ENCODE data around the gene AIMP2. TPM values are rescaled to one million over a fixed set of nuclear protein-coding genes. Genes with fewer than 3 reads are reported as not detected.
"Not testable (repeated sequence)": the region's sequence is repeated elsewhere in the genome, so short reads cannot be mapped to it uniquely, and the experiment has no call there.

The AIMP2 gene
- 39.4 TPM for polyA plus RNA-seq (2013, experiment 1 of 2)
- polyA plus RNA-seq (2013, experiment 2 of 2), result 37.5 TPM

DNA sequence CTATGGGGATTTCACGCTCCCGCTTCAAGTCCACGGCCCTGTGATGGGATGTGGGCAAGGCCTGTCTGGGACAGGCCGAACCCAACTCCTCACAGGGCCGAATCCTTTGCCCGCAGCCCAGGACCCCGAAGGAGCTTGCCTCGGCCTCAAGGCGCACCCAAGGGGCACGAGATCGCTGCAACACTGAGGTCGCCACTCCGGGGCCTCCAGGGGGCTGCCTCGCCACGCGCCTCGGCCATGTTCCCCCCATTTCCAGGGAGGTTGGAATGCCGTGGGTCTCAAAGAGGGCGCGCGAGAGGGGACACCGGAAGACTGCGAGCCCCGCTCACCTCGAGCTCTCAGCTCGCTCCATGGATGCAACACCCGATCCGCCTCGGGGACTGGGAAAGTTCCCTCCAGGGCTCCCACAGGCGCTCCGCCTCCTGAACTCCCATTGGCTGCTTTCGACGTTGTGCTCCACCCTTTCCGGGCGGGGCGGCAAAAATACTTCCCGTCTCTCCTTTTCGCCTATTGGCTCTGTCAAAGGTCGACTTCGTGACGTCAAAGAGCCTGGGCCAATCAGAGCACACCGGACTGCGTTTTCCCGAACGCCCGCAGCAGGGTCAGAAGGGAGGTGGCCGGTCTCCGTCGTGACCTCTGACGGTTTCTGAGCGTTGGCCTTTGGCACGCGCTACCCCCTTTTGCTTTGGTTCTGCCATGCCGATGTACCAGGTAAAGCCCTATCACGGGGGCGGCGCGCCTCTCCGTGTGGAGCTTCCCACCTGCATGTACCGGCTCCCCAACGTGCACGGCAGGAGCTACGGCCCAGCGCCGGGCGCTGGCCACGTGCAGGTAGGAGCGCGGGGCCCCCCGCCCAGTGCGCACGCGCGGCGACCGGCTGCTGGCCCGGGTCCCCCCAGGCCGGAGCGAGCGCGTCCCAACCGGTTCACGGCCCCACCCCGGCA lies at the start of gene AIMP2, which contains the start of gene PMS2:
AIMP2 (plus strand) TSS at position 605 of the 944 bp plus-strand sequence; CDS start at position 697, 92 bp downstream.
PMS2 (minus strand) TSS at position 382 of the 944 bp plus-strand sequence; CDS start at position 352, 30 bp downstream.
- 0% methylated on average over 74 to 79 of the region's 84 CpGs for WGBS, 2 experiments (ENCODE audit: insufficient coverage in 2 of 2)

DNA sequence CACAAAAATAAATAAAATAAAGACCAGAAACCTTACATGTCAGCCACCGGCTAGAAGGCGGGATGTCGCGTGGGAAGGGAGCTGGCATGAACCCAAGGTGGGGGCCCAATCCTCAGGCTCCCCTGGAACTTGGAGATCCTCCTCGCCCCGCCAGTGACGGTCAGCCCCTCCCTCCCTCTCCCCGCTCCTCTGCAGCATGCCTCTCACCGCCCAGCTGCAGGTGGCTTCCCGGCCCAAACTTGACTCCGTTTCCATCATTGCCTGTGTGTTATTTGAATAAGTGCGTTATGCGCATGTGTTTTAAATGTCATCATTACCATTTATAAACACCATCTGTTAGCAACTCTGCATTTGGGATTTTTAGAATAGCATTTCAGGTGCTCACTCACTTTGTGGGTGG lies 45.9 kb upstream of the AIMP2 start:
- not testable (repeated sequence) for H3K4me3 ChIP-seq (ENCODE audit: extremely low read depth, insufficient read depth, low read length, poor library complexity, severe bottlenecking); H3K9me3 ChIP-seq (ENCODE audit: control insufficient read depth, low read length); H3K27ac ChIP-seq (ENCODE audit: low read depth, low read length, severe bottlenecking); H3K4me1 ChIP-seq (ENCODE audit: control insufficient read depth, insufficient read depth, low read length, poor library complexity, severe bottlenecking); H3K36me3 ChIP-seq (ENCODE audit: control insufficient read depth, insufficient read depth, low read length)
- no CpG with 5 or more reads among the region's 13 CpGs for WGBS, 2 experiments (ENCODE audit: insufficient coverage in 2 of 2)

More for the DNA sequence above, at the start of gene AIMP2, which contains the start of gene PMS2:
- H3K9me3 ChIP-seq (ENCODE audit: control insufficient read depth, low read length), result no peaks in the 10 kb centered on the region
- H3K4me3 ChIP-seq (ENCODE audit: extremely low read depth, insufficient read depth, low read length, poor library complexity, severe bottlenecking), result peak within 1 kb of the TSS; percentile 75
- peaks cover 8% of the 10 kb centered on the region for H3K4me1 ChIP-seq (ENCODE audit: control insufficient read depth, insufficient read depth, low read length, poor library complexity, severe bottlenecking)
- H3K27ac ChIP-seq (ENCODE audit: low read depth, low read length, severe bottlenecking), result peak within 1 kb of the TSS; percentile 95
- peaks cover 36% of the 10 kb centered on the region for H3K36me3 ChIP-seq (ENCODE audit: control insufficient read depth, insufficient read depth, low read length)

DNA sequence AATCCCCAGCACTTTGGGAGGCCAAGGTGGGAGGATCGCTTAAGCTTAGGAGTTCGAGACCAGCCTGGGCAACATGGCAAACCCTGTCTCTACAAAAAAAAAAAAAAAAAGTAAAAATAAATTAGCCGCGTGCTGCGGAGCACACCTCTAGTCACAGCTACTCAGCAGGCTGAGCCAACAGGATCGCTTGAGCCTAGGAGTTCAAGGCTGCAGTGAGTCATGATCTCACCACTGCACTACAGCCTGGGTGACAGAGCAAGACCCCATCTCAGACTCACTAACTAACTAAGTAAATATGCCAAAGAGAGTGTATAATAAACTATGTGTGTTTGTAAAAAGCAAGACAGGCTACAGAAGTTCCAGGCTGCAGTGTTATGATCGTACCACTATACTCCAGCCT lies 45.3 kb upstream of the AIMP2 start:
- H3K9me3 ChIP-seq (ENCODE audit: control insufficient read depth, low read length); H3K27ac ChIP-seq (ENCODE audit: low read depth, low read length, severe bottlenecking); H3K4me3 ChIP-seq (ENCODE audit: extremely low read depth, insufficient read depth, low read length, poor library complexity, severe bottlenecking); H3K4me1 ChIP-seq (ENCODE audit: control insufficient read depth, insufficient read depth, low read length, poor library complexity, severe bottlenecking); H3K36me3 ChIP-seq (ENCODE audit: control insufficient read depth, insufficient read depth, low read length): not testable (repeated sequence)
- WGBS, 2 experiments (ENCODE audit: insufficient coverage in 2 of 2), result 80% methylated on average over 1 of the region's 7 CpGs; no CpG with 5 or more reads in 1 of the 2 experiments

DNA sequence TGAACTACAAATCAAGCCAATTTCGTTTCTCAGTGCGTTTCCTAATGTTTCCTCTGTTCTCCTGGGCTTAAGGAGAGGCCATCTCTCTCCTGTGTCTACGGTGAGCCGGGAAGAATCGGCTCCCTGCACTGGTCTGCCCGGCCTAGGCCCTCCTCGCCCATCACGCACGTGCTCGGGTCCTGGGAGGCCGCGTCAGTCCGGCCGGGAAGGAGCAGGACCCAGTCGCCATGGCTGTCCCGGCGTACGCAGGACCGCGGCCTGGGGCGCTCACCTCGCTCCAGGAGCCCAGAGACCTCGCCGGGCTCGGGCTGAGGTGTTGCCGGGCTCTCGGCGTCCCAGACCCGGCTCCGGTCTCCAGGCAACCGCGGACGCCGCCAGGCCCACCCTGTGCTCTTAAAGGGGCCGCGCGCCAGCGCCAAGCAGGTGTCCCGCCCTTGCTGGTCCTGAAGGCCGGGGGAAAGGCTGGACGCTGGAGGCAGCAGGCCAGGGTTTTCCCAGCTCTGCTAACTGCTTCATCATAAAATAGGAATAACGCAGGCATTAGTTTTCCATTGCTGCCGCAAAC lies 38.6 kb upstream of the AIMP2 start, which contains the start of gene RSPH10B:
RSPH10B (minus strand) TSS at position 343 of the 565 bp plus-strand sequence. CDS start 3,573 bp downstream, outside the sequence.
- no CpG with 5 or more reads among the region's 43 CpGs for WGBS, 2 experiments (ENCODE audit: insufficient coverage in 2 of 2)
- H3K36me3 ChIP-seq (ENCODE audit: control insufficient read depth, insufficient read depth, low read length); H3K4me1 ChIP-seq (ENCODE audit: control insufficient read depth, insufficient read depth, low read length, poor library complexity, severe bottlenecking); H3K27ac ChIP-seq (ENCODE audit: low read depth, low read length, severe bottlenecking); H3K4me3 ChIP-seq (ENCODE audit: extremely low read depth, insufficient read depth, low read length, poor library complexity, severe bottlenecking); H3K9me3 ChIP-seq (ENCODE audit: control insufficient read depth, low read length): not testable (repeated sequence)

DNA sequence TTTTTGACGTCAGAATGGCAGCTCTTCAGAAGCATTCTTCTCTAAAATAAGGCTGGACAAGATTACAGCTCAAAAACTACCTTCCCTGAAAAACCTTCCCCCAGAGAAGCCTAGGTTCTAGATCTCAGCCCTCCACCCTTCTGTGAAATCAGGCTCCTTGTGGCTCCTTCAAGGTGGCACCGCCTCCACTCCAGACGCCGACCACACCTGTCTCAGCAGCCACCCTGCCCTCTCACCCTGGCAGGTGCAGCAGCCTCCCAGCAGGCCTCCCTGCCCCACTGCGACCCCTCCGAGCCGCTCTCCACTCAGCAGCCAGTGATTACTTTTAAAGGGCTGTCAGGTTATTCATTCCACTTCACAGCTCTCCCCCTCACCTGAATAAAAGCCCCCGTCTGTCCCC lies 35.5 kb upstream of the AIMP2 start:
- no CpG with 5 or more reads among the region's 8 CpGs for WGBS, 2 experiments (ENCODE audit: insufficient coverage in 2 of 2)
- H3K27ac ChIP-seq (ENCODE audit: low read depth, low read length, severe bottlenecking); H3K4me3 ChIP-seq (ENCODE audit: extremely low read depth, insufficient read depth, low read length, poor library complexity, severe bottlenecking); H3K36me3 ChIP-seq (ENCODE audit: control insufficient read depth, insufficient read depth, low read length); H3K9me3 ChIP-seq (ENCODE audit: control insufficient read depth, low read length); H3K4me1 ChIP-seq (ENCODE audit: control insufficient read depth, insufficient read depth, low read length, poor library complexity, severe bottlenecking): not testable (repeated sequence)

DNA sequence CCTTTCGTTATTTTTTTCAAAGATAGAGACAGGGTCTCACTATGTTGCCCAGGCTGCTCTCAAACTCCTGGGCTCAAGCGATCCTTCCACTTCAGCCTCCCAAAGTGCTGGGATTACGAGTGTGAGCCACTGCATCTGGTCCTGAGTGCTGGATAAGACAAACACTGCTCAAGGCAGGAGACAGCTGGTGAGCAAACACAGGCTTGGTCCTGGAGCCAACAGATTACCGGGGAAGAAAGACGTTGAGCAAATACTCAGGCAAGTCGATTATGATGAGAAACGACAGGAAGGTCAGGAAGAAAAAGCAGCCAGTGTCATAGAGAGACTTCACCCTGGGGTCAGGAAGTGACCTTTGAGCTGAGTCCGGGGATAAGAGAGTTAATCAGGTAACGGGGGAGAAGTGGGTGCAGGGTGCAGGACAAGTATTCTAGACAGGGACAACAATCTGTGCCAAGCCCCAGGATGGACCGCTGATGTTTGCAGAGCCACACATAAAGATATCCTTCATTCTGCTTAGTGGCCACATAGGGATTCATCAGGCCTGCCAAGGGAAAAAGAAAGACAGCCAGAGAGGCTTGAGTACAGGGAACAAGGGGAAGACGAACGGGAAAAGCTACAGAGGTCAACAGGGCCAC lies 29.3 kb upstream of the AIMP2 start:
- not testable (repeated sequence) for H3K9me3 ChIP-seq (ENCODE audit: control insufficient read depth, low read length); H3K4me3 ChIP-seq (ENCODE audit: extremely low read depth, insufficient read depth, low read length, poor library complexity, severe bottlenecking); H3K4me1 ChIP-seq (ENCODE audit: control insufficient read depth, insufficient read depth, low read length, poor library complexity, severe bottlenecking); H3K36me3 ChIP-seq (ENCODE audit: control insufficient read depth, insufficient read depth, low read length); H3K27ac ChIP-seq (ENCODE audit: low read depth, low read length, severe bottlenecking)
- WGBS, 2 experiments (ENCODE audit: insufficient coverage in 2 of 2), result no CpG with 5 or more reads among the region's 12 CpGs

DNA sequence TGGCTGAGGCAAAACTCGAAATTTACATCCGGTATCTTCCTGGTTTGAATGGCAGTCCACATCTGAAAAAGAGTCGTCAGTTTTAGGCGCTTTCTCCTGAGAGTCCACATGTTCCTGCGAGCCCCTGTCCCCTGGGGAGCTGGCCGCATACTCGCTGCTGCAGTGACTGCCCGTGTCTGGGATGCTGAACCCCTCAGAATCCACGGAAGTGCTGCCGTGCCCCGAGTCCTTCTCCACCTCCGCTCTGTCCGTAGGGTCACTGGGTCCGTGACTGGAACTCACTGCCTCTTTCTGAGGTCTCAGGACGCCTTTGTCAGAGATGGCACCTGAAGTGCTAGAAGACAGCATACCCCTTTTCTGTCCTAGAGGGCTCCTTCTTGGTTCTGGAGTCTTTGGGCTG lies 22.0 kb upstream of the AIMP2 start:
- not testable (repeated sequence) for H3K27ac ChIP-seq (ENCODE audit: low read depth, low read length, severe bottlenecking); H3K4me1 ChIP-seq (ENCODE audit: control insufficient read depth, insufficient read depth, low read length, poor library complexity, severe bottlenecking); H3K4me3 ChIP-seq (ENCODE audit: extremely low read depth, insufficient read depth, low read length, poor library complexity, severe bottlenecking); H3K9me3 ChIP-seq (ENCODE audit: control insufficient read depth, low read length)
- WGBS, 2 experiments (ENCODE audit: insufficient coverage in 2 of 2), result 89 to 98% methylated on average over 13 to 15 of the region's 15 CpGs
- peaks cover 38% of the 10 kb centered on the region for H3K36me3 ChIP-seq (ENCODE audit: control insufficient read depth, insufficient read depth, low read length)

DNA sequence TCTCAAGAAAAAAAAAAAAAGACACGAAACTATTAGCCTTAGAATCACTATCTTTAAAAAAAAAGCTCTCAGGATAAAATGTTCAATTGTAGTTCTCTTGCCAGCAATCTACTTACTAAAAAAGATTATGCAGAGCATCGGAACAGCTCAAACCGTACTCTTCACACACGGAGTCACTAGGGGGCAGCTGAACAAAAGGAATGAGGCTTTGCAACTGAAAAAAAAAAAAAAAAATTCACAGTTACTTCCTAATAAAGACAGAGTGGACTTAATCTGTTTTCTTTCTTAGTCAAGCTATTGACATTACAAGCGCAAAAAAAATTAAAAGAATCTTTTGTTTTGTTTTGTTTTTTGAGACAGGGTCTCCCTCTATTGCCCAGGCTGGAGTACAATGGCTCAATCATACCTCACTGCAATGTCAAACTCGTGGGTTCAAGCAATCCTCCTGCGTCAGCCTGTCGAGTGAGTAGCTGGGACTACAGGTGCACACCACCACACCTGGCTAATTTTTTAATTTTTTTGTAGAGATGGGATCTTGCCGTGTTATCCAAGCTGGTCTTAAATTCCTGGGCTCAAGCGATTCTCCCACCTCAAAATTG lies 11.8 kb upstream of the AIMP2 start:
- WGBS, 2 experiments (ENCODE audit: insufficient coverage in 2 of 2), result 70 to 83% methylated on average over 7 of the region's 10 CpGs
- no peak overlapping the region for H3K27ac ChIP-seq (ENCODE audit: low read depth, low read length, severe bottlenecking)
- no peak overlapping the region for H3K4me3 ChIP-seq (ENCODE audit: extremely low read depth, insufficient read depth, low read length, poor library complexity, severe bottlenecking)
- H3K36me3 ChIP-seq (ENCODE audit: control insufficient read depth, insufficient read depth, low read length), result peaks cover 77% of the 10 kb centered on the region
- H3K4me1 ChIP-seq (ENCODE audit: control insufficient read depth, insufficient read depth, low read length, poor library complexity, severe bottlenecking), result no peaks in the 10 kb centered on the region
- H3K9me3 ChIP-seq (ENCODE audit: control insufficient read depth, low read length), result no peaks in the 10 kb centered on the region

DNA sequence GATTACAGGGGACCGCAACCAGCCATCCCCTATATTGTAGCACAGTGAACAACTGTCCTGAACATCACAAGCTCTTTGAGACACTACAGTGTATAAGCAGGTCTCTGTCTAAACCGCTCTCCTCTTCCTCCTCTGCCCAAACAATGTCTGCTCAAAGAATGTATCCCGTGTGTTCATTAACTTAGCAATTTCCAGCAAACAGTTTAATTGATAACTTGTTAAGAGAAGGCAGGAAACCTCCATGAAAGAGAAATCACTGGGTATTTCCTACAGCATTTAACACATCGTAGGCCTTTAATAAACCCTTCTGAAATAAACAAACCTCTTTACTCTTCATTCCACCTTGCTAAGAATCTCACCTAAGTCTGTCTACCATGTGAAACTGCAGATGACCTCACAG lies 1.7 kb upstream of the AIMP2 start:
- H3K27ac ChIP-seq (ENCODE audit: low read depth, low read length, severe bottlenecking), result no peak overlapping the region
- 93 to 97% methylated on average over 2 to 4 of the region's 4 CpGs for WGBS, 2 experiments (ENCODE audit: insufficient coverage in 2 of 2)
- no peak overlapping the region for H3K4me3 ChIP-seq (ENCODE audit: extremely low read depth, insufficient read depth, low read length, poor library complexity, severe bottlenecking)
- peaks cover 8% of the 10 kb centered on the region for H3K4me1 ChIP-seq (ENCODE audit: control insufficient read depth, insufficient read depth, low read length, poor library complexity, severe bottlenecking)
- peaks cover 22% of the 10 kb centered on the region for H3K36me3 ChIP-seq (ENCODE audit: control insufficient read depth, insufficient read depth, low read length)
- no peaks in the 10 kb centered on the region for H3K9me3 ChIP-seq (ENCODE audit: control insufficient read depth, low read length)

DNA sequence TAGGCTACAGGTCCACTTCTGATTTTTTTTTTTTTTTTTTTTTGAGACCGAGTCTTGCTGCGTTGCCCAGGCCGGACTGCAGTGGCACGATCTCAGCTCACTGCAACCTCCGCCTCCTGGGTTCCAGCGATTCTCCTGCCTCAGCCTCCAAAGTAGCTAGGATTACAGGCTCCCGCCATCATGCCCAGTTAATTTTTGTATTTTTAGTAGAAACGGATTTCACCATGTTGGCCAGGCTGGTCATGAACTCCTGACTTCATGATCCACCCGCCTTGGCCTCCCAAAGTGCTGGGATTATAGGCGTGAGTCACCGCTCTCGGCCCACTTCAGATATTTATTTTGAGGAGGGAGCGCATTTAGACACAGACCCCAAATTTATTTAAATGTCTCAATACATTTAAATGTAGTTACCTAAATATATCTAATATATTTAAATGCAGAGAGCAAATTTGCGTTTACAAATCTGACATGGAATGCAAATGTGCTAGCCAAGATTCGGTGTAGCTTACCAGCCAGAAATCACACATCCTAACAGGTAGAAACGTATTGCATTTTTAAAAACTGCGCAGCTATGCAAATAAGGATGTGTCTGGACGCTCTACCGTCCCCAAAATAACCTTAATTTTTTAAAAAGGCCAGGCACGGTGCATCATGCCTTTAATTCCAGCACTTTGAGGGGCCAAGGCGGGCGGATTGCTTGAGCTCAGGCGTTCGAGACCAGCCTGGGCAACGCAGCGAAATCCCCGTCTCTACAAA lies 1.1 kb upstream of the AIMP2 start:
- H3K4me3 ChIP-seq (ENCODE audit: extremely low read depth, insufficient read depth, low read length, poor library complexity, severe bottlenecking), result peak overlapping the region; percentile 75
- H3K9me3 ChIP-seq (ENCODE audit: control insufficient read depth, low read length); H3K4me1 ChIP-seq (ENCODE audit: control insufficient read depth, insufficient read depth, low read length, poor library complexity, severe bottlenecking); H3K27ac ChIP-seq (ENCODE audit: low read depth, low read length, severe bottlenecking): not testable (repeated sequence)
- 56 to 62% methylated on average over 12 to 14 of the region's 27 CpGs for WGBS, 2 experiments (ENCODE audit: insufficient coverage in 2 of 2)
- H3K36me3 ChIP-seq (ENCODE audit: control insufficient read depth, insufficient read depth, low read length), result peaks cover 28% of the 10 kb centered on the region
